ENCODE results near the gene EYA3. TPM values are rescaled to one million over a fixed set of nuclear protein-coding genes. Genes with fewer than 3 reads are reported as not detected.

EYA3 gene, protein sequence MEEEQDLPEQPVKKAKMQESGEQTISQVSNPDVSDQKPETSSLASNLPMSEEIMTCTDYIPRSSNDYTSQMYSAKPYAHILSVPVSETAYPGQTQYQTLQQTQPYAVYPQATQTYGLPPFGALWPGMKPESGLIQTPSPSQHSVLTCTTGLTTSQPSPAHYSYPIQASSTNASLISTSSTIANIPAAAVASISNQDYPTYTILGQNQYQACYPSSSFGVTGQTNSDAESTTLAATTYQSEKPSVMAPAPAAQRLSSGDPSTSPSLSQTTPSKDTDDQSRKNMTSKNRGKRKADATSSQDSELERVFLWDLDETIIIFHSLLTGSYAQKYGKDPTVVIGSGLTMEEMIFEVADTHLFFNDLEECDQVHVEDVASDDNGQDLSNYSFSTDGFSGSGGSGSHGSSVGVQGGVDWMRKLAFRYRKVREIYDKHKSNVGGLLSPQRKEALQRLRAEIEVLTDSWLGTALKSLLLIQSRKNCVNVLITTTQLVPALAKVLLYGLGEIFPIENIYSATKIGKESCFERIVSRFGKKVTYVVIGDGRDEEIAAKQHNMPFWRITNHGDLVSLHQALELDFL
- 11.4 and 13.0 TPM in 2 replicates for total RNA-seq (2014; rRNA removed; shearing (Covaris generic))

GRCh38 chr1:28088168-28088961 is at the start of gene EYA3:
TSS of gene EYA3 (minus strand) at chr1:28088610. CDS start at chr1:28058026, 30,584 bp downstream.
- H3K9me3 ChIP-seq (replicated peaks): no peaks in the 10 kb centered on the region
- H3K36me3 ChIP-seq: no peaks in the 10 kb centered on the region
- peak within 1 kb of the TSS; percentile 46 for H3K27ac ChIP-seq
- H3K27me3 ChIP-seq (replicated peaks): no peaks in the 10 kb centered on the region
- DNase-seq (ENCODE audit: low read depth in 1 of 2, low spot score in 2 of 2): peak; percentile 98
- peak within 1 kb of the TSS; percentile 65 for H3K4me3 ChIP-seq
- peaks cover 5% of the 10 kb centered on the region; the same call in 1 of the 2 replicates for H3K4me1 ChIP-seq (replicated peaks)

GRCh38 chr1:28136922-28137613 is 48.7 kb upstream of the EYA3 start:
- Histone ChIP-seq H3K27me3 (replicated peaks) (no peaks in the 10 kb centered on the region), H3K9me3 (replicated peaks) (no peaks in the 10 kb centered on the region), H3K4me1 (replicated peaks) (peaks cover 14% of the 10 kb centered on the region), H3K4me3 (no peak overlapping the region), H3K36me3 (no peaks in the 10 kb centered on the region), H3K27ac (no peak overlapping the region)
- DNase-seq (ENCODE audit: low read depth in 1 of 2, low spot score in 2 of 2): no peak

- Histone ChIP-seq H3K9me3 (replicated peaks) (no peaks in the 10 kb centered on the region), H3K36me3 (no peaks in the 10 kb centered on the region), H3K4me3 (no peak overlapping the region), H3K27me3 (replicated peaks) (no peaks in the 10 kb centered on the region), H3K27ac (no peak overlapping the region), H3K4me1 (replicated peaks) (peaks cover 14% of the 10 kb centered on the region)
- no peak for DNase-seq (ENCODE audit: low read depth in 1 of 2, low spot score in 2 of 2)
Observed at GRCh38 chr1:28136169-28136921, 47.9 kb upstream of the EYA3 start.

- Histone ChIP-seq H3K4me3 (no peak overlapping the region), H3K9me3 (replicated peaks) (no peaks in the 10 kb centered on the region), H3K4me1 (replicated peaks) (peaks cover 14% of the 10 kb centered on the region), H3K27me3 (replicated peaks) (no peaks in the 10 kb centered on the region), H3K27ac (no peak overlapping the region), H3K36me3 (no peaks in the 10 kb centered on the region)
- no peak for DNase-seq (ENCODE audit: low read depth in 1 of 2, low spot score in 2 of 2)
Observed at GRCh38 chr1:28135371-28136168, 47.2 kb upstream of the EYA3 start.

DNA sequence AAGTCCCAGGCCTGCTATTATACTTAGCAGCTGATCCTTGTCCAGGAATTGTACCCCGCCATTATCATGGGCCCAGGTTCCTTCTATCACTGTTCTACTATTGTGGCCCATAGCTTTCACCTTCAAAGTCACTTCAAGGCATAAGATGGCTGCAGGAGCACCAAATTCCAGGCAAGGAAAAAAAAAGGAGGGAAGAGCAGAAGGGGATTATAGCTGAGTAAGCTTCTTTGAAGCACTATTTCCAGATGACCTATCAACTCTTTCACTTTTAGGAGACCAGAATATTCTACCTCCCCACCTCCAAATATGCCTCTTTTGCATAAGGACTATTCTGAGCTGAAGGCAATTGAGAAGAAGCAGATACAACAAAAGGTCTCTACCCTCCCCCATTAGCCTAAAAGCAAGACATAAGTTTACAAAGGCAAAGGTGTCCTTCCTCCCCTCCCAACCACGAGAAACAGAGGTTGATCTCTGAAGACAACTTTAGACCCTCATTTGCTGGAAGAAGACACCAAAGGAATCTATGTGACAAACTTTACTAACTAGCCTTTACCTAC is 46.3 kb upstream of the EYA3 start:
- Histone ChIP-seq H3K4me1 (replicated peaks) (peaks cover 14% of the 10 kb centered on the region), H3K27me3 (replicated peaks) (no peaks in the 10 kb centered on the region), H3K4me3 (no peak overlapping the region), H3K27ac (no peak overlapping the region), H3K9me3 (replicated peaks) (no peaks in the 10 kb centered on the region), H3K36me3 (no peaks in the 10 kb centered on the region)
- no peak for DNase-seq (ENCODE audit: low read depth in 1 of 2, low spot score in 2 of 2)

- no peaks in the 10 kb centered on the region for H3K9me3 ChIP-seq (replicated peaks)
- H3K4me3 ChIP-seq: no peak overlapping the region
- H3K4me1 ChIP-seq (replicated peaks): peaks cover 22% of the 10 kb centered on the region
- H3K27ac ChIP-seq: no peak overlapping the region
- DNase-seq (ENCODE audit: low read depth in 1 of 2, low spot score in 2 of 2): no peak
- no peaks in the 10 kb centered on the region for H3K36me3 ChIP-seq
- no peaks in the 10 kb centered on the region for H3K27me3 ChIP-seq (replicated peaks)
Observed at GRCh38 chr1:28132171-28133167, 44.1 kb upstream of the EYA3 start.

DNA sequence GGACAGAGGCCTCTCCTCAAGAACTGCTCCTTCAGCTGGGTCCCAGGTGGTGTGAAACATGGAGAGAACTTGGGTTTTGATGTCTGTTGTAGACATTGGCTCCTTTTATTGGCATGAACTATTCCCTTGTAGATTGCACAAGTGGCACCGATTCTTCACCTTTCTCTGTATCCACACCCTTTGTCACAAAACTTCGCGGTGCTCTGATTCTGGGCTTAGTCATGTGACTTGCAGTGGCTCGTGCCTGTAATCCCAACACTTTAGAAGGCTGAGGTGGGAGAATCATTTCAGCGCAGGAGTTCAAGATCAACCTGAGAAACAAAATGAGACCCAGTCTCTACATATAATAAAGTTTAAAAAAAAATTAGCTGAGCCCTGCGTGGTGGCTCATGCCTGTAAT is 42.5 kb upstream of the EYA3 start:
- H3K27me3 ChIP-seq (replicated peaks): no peaks in the 10 kb centered on the region
- peaks cover 14% of the 10 kb centered on the region for H3K4me1 ChIP-seq (replicated peaks)
- no peak overlapping the region for H3K4me3 ChIP-seq
- no peaks in the 10 kb centered on the region for H3K36me3 ChIP-seq
- no peak for DNase-seq (ENCODE audit: low read depth in 1 of 2, low spot score in 2 of 2)
- no peak overlapping the region for H3K27ac ChIP-seq
- no peaks in the 10 kb centered on the region for H3K9me3 ChIP-seq (replicated peaks)

GRCh38 chr1:28129150-28129549 is 40.7 kb upstream of the EYA3 start:
- no peak overlapping the region for H3K4me3 ChIP-seq
- no peak overlapping the region for H3K27ac ChIP-seq
- H3K9me3 ChIP-seq (replicated peaks): no peaks in the 10 kb centered on the region
- H3K4me1 ChIP-seq (replicated peaks): peaks cover 13% of the 10 kb centered on the region
- H3K27me3 ChIP-seq (replicated peaks): no peaks in the 10 kb centered on the region
- DNase-seq (ENCODE audit: low read depth in 1 of 2, low spot score in 2 of 2): no peak
- no peaks in the 10 kb centered on the region for H3K36me3 ChIP-seq

DNA sequence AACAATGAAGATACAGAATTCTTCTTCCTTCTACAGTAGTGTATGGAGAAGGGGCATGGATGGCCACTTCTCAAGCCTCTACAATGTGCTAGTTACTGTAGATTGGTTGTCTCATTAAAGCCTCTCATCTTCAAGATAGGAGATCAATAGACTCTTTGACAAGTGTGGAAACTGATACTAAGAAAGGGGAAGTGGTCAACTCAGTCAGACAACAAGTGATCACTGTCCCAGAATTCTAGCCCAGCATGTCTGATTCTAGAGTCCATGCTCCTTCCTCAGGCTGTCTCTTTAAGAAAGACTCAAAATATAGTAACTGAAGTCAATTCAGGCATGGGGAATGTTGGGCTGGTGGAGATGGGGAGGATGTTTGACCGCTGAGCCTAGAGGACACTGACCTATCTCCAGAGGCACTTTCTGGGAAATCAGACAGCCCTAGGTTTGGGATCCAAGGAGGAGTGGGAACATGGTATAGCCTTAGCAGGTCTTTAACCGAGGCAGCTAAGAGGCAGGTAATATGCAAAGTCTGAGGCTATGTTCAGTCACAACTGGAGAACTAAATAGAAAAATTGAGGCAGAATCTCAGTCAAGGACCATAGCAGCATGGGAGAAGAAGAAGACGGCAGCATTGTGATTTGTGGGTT is 39.3 kb upstream of the EYA3 start:
- Histone ChIP-seq H3K9me3 (replicated peaks) (no peaks in the 10 kb centered on the region), H3K27ac (no peak overlapping the region), H3K4me3 (no peak overlapping the region), H3K27me3 (replicated peaks) (no peaks in the 10 kb centered on the region), H3K36me3 (no peaks in the 10 kb centered on the region), H3K4me1 (replicated peaks) (peaks cover 27% of the 10 kb centered on the region)
- no peak for DNase-seq (ENCODE audit: low read depth in 1 of 2, low spot score in 2 of 2)

DNA sequence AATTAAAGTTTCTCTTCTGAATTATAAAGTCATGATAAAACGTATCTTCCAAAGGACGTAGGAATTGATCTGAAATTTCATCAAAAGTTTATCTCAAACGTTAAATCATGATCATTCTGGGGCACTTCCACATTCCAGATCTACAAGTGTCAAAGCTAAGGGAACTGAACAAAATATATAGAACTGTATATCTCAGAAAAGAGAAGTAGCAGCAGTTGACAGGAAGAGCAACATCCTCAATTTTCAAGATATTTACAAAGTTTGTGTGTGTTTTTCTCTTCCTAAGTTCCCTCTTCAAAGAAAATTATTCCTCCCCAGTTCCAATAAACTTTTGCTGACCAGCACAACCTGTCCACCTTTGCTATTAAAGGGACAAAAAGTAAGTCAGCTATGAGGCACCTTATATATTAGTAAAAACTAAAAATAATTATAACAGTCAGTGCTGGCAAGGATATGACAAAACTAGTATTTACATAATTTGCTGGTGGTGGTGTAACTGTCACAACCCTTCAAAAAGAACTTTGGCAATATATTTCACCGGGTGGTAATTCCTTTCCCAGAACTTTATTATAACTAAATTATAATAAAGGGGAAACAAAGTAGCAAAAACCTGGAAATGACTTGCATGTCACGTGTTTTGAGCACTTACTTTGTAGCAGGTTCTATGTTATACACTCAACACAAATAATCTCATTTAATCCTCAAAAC is 38.5 kb upstream of the EYA3 start:
- H3K27me3 ChIP-seq (replicated peaks): no peaks in the 10 kb centered on the region
- no peak for DNase-seq (ENCODE audit: low read depth in 1 of 2, low spot score in 2 of 2)
- peaks cover 35% of the 10 kb centered on the region for H3K4me1 ChIP-seq (replicated peaks)

More for the DNA sequence above, 38.5 kb upstream of the EYA3 start:
- Histone ChIP-seq H3K27ac (no peak overlapping the region), H3K9me3 (replicated peaks) (no peaks in the 10 kb centered on the region), H3K36me3 (no peaks in the 10 kb centered on the region), H3K4me3 (no peak overlapping the region)

Measured in SJSA1 (cell line).